ENCODE data around the gene PAOX. TPM values are rescaled to one million over a fixed set of nuclear protein-coding genes. Genes with fewer than 3 reads are reported as not detected.

The PAOX gene
- total RNA-seq, 4 donors from 2014 or later = 7.1 to 14.5 (median 9.6) TPM

GRCh38 chr10:133350283-133350949 is 28.6 kb upstream of the PAOX start:
- Histone ChIP-seq H3K4me3 (no peak overlapping the region), H3K9me3 (no peaks in the 10 kb centered on the region), H3K27me3 (peaks cover 86% of the 10 kb centered on the region), H3K4me1 (no peaks in the 10 kb centered on the region), H3K36me3 (peaks cover 0 to 9% of the 10 kb centered on the region in 2 donors), H3K27ac (no peak overlapping the region)
- TF ChIP-seq, protein P1, sequence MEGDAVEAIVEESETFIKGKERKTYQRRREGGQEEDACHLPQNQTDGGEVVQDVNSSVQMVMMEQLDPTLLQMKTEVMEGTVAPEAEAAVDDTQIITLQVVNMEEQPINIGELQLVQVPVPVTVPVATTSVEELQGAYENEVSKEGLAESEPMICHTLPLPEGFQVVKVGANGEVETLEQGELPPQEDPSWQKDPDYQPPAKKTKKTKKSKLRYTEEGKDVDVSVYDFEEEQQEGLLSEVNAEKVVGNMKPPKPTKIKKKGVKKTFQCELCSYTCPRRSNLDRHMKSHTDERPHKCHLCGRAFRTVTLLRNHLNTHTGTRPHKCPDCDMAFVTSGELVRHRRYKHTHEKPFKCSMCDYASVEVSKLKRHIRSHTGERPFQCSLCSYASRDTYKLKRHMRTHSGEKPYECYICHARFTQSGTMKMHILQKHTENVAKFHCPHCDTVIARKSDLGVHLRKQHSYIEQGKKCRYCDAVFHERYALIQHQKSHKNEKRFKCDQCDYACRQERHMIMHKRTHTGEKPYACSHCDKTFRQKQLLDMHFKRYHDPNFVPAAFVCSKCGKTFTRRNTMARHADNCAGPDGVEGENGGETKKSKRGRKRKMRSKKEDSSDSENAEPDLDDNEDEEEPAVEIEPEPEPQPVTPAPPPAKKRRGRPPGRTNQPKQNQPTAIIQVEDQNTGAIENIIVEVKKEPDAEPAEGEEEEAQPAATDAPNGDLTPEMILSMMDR (IDR thresholded peaks at IDR 0.05) = no peak
- no peak for TF ChIP-seq EP300 (IDR thresholded peaks at IDR 0.05)
- no peak for TF ChIP-seq POLR2A (IDR thresholded peaks at IDR 0.05)
- TF ChIP-seq POLR2AphosphoS5 (IDR thresholded peaks at IDR 0.05) = no peak
- no peak for ATAC-seq
- WGBS, 2 donors (ENCODE audit: low coverage in 1 of 2) = no CpG with 5 or more reads among the region's 12 CpGs

DNA sequence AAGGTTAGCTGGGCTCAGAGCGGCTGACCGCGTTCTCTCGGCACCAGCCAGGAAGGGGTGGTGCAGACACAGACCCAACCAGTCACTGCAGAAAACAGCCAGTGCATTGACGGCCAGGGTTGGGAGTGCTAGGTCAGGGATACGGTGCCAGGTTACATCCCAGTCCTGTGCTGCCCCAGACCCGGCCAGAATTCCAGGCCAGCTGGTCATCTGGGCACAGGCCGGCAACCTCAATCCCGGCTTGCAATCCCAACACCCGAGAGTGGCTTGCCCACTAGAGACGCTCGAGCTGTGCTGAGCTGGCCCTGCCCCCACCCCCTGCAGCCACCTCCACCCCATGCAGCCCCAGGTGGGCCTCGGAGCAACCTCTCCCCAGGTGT is 28.1 kb upstream of the PAOX start:
- Histone ChIP-seq H3K9me3 (no peaks in the 10 kb centered on the region), H3K4me1 (peaks cover 0 to under 1% (median 0%) of the 10 kb centered on the region in 3 donors), H3K27ac (no peak overlapping the region), H3K36me3 (peaks cover 0 to 11% of the 10 kb centered on the region in 2 donors), H3K4me3 (no peak overlapping the region), H3K27me3 (peaks cover 86% of the 10 kb centered on the region)
- no peak for ATAC-seq
- TF ChIP-seq POLR2A (IDR thresholded peaks at IDR 0.05) (no peak), POLR2AphosphoS5 (IDR thresholded peaks at IDR 0.05) (no peak), EP300 (IDR thresholded peaks at IDR 0.05) (no peak)
- TF ChIP-seq, protein P1 (IDR thresholded peaks at IDR 0.05) = no peak
- WGBS, 2 donors (ENCODE audit: low coverage in 1 of 2) = 50% methylated on average over 1 of the region's 13 CpGs; no CpG with 5 or more reads in 1 of the 2 donors

- Histone ChIP-seq H3K9me3 (no peaks in the 10 kb centered on the region), H3K27ac (no peak overlapping the region), H3K36me3 (peaks cover 0 to 11% of the 10 kb centered on the region in 2 donors), H3K4me1 (peaks cover 0 to 8% (median 2%) of the 10 kb centered on the region in 3 donors), H3K4me3 (no peak overlapping the region), H3K27me3 (peaks cover 86% of the 10 kb centered on the region)
- no CpG with 5 or more reads among the region's 24 CpGs for WGBS, 2 donors (ENCODE audit: low coverage in 1 of 2)
- no peak for TF ChIP-seq POLR2AphosphoS5 (IDR thresholded peaks at IDR 0.05)
- no peak for TF ChIP-seq EP300 (IDR thresholded peaks at IDR 0.05)
- no peak for ATAC-seq
Measured at GRCh38 chr10:133351408-133352318, 27.4 kb upstream of the PAOX start.

DNA sequence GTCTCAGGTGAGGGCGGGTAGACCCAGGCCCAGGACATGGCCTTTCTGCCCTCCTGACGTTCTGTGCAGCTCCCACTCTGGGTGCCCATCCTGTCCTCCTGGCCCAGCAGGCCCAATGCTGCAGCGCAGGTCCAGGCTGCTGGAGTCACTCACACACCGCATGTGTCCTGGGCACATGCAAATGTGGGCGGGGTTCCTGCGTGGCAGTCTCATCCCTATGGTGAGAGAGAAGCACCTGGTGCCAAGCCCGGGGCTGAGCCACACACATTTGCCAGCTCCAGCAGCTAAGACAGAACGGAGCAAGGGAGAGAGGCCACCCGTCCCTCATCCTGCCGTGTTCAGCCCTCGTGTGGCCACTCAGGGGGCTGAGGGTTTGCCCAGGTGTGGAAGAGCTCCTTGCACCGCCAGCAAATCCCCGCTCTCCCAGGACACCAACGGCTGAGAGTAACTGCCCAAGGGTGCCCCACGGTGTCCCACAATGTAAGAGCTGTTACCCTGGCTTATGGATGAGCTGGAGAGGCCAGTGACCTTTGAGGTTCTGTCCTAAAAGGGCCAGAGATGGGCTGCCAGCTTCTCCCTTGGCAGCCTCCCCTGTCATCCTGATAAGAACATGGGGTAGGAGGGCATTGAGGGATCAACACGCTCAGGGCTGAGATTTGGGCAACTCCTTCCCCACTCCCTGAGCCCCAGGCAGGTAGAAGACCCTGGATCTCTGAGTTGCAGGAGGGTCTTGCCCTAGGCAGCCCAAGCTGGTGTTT is 25.7 kb upstream of the PAOX start:
- peaks cover 0 to 24% (median 11%) of the 10 kb centered on the region in 3 donors for H3K4me1 ChIP-seq
- TF ChIP-seq POLR2AphosphoS5 (IDR thresholded peaks at IDR 0.05) (no peak), POLR2A (IDR thresholded peaks at IDR 0.05) (no peak), EP300 (IDR thresholded peaks at IDR 0.05) (no peak)
- TF ChIP-seq, protein P1 (IDR thresholded peaks at IDR 0.05) = no peak

More for the DNA sequence above, 25.7 kb upstream of the PAOX start:
- H3K4me3 ChIP-seq = no peak overlapping the region
- H3K27me3 ChIP-seq = peaks cover 80% of the 10 kb centered on the region
- no CpG with 5 or more reads among the region's 16 CpGs for WGBS, 2 donors (ENCODE audit: low coverage in 1 of 2)
- H3K9me3 ChIP-seq = no peaks in the 10 kb centered on the region
- no peak overlapping the region for H3K27ac ChIP-seq
- ATAC-seq = no peak
- peaks cover 0 to 11% of the 10 kb centered on the region in 2 donors for H3K36me3 ChIP-seq
